HEK293 (cell line): Measurements from ENCODE around the gene ZDHHC14.

Experiments used
- CTCF ChIA-PET: fragments of 350-600 bp; formaldehyde crosslinking; extraction: SDS; loops from one replicate; lab custom pipeline; 2021; ENCODE audit warnings: antibody characterized with exemption; lab: Yijun Ruan, JAX
- POLR2A ChIA-PET: fragments of 300-600 bp; formaldehyde crosslinking; extraction: SDS; loops from one replicate; lab custom pipeline; 2020; ENCODE audit warnings: antibody characterized with exemption, inconsistent platforms; lab: Yijun Ruan, JAX
- H3K27ac ChIP-seq: fragments of 200-500 bp; sonication (Bioruptor generic); 2 replicates; pipeline ENCODE4 v1.5.1; 2014; ENCODE audit warnings: low read depth, low read length, control low read depth, inconsistent platforms; ENCODE audit errors: extremely low read depth
- H3K36me3 ChIP-seq, 2 experiments: fragments of 200-500 bp in 1 of 2; sonication (Bioruptor generic) in 1 of 2; 1 replicate in 1 of 2; 2 replicates in 1 of 2; pipeline ENCODE4 v1.5.1; 2014 to 2017; ENCODE audit warnings: inconsistent platforms in 2 of 2, low read length in 2 of 2; ENCODE audit not compliant: control insufficient read depth in 2 of 2, insufficient read depth in 1 of 2
- H3K4me1 ChIP-seq: fragments of 200-500 bp; sonication (Bioruptor generic); 2 replicates; pipeline ENCODE4 v1.5.1; 2014; ENCODE audit warnings: mild to moderate bottlenecking, low read length, inconsistent platforms; ENCODE audit not compliant: control insufficient read depth, insufficient read depth
- H3K4me3 ChIP-seq: 2 replicates; pipeline ENCODE4 v1.5.1; 2011; ENCODE audit warnings: low read depth, mild to moderate bottlenecking, control low read depth, low read length, moderate library complexity
- H3K9me3 ChIP-seq: fragments of 200-500 bp; sonication (Bioruptor generic); 2 replicates; pipeline ENCODE4 v1.5.1; 2014; ENCODE audit warnings: low read depth, low read length, inconsistent platforms; ENCODE audit not compliant: control insufficient read depth, insufficient read depth
- FEZF1 ChIP-seq: fragments of 450-650 bp; formaldehyde crosslinking; IDR thresholded peaks from 2 replicates; pipeline ENCODE4 v1.5.1; 2016; ENCODE audit warnings: missing biosample characterization, missing genetic modification characterization
- HOXD13 ChIP-seq: sonication (generic); formaldehyde crosslinking; IDR thresholded peaks from 2 replicates; pipeline ENCODE4 v1.8.0; 2022; ENCODE audit warnings: missing genetic modification reagents, borderline replicate concordance
- WT1 ChIP-seq: fragments of 450-650 bp; formaldehyde crosslinking; IDR thresholded peaks from 2 replicates; pipeline ENCODE4 v1.5.1; 2016; ENCODE audit warnings: missing biosample characterization, missing genetic modification characterization
- YY1 ChIP-seq: fragments of 450-650 bp; formaldehyde crosslinking; IDR thresholded peaks from 2 replicates; pipeline ENCODE4 v1.5.1; 2018; ENCODE audit warnings: missing biosample characterization, missing genetic modification characterization
- ZBTB8A ChIP-seq: fragments of 450-650 bp; formaldehyde crosslinking; IDR thresholded peaks from 2 replicates; pipeline ENCODE4 v1.5.1; 2016; ENCODE audit warnings: missing biosample characterization, missing genetic modification characterization
- ZNF138 ChIP-seq: fragments of 450-650 bp; formaldehyde crosslinking; IDR thresholded peaks from 2 replicates; pipeline ENCODE4 v1.5.1; 2016; ENCODE audit warnings: missing biosample characterization, missing genetic modification characterization, borderline replicate concordance
- ZNF184 ChIP-seq: fragments of 450-650 bp; IDR thresholded peaks from 2 replicates; pipeline ENCODE4 v1.5.1; 2018; ENCODE audit warnings: missing biosample characterization, mild to moderate bottlenecking, missing genetic modification characterization
- ZNF292 ChIP-seq: fragments of 450-650 bp; formaldehyde crosslinking; IDR thresholded peaks from 2 replicates; pipeline ENCODE4 v1.5.1; 2016; ENCODE audit warnings: low read depth, missing biosample characterization, missing genetic modification characterization, borderline replicate concordance
- ZNF37A ChIP-seq: fragments of 450-650 bp; IDR thresholded peaks from 2 replicates; pipeline ENCODE4 v1.5.1; 2018; ENCODE audit warnings: missing biosample characterization, missing genetic modification characterization
- ZNF394 ChIP-seq: fragments of 450-650 bp; formaldehyde crosslinking; IDR thresholded peaks from 2 replicates; pipeline ENCODE4 v1.5.1; 2016; ENCODE audit warnings: missing biosample characterization, missing genetic modification characterization, mild to moderate bottlenecking, moderate library complexity, borderline replicate concordance
- ZNF521 ChIP-seq: fragments of 450-650 bp; formaldehyde crosslinking; IDR thresholded peaks from 2 replicates; pipeline ENCODE4 v1.5.1; 2017; ENCODE audit warnings: missing biosample characterization, mild to moderate bottlenecking, missing genetic modification characterization
- ZNF548 ChIP-seq: fragments of 450-650 bp; formaldehyde crosslinking; IDR thresholded peaks from 2 replicates; pipeline ENCODE4 v1.5.1; 2016; ENCODE audit warnings: missing biosample characterization, missing genetic modification characterization
- ZNF561 ChIP-seq: fragments of 450-650 bp; IDR thresholded peaks from 2 replicates; pipeline ENCODE4 v1.5.1; 2018; ENCODE audit warnings: missing biosample characterization, missing genetic modification characterization, borderline replicate concordance
- ZNF626 ChIP-seq: fragments of 450-650 bp; sonication (Bioruptor Pico); formaldehyde crosslinking; IDR thresholded peaks from 2 replicates; pipeline ENCODE4 v1.5.1; 2018; ENCODE audit warnings: missing biosample characterization, missing genetic modification characterization, inconsistent platforms
- ZNF843 ChIP-seq: fragments of 450-650 bp; formaldehyde crosslinking; IDR thresholded peaks from 2 replicates; pipeline ENCODE4 v1.5.1; 2016; ENCODE audit warnings: missing biosample characterization, missing genetic modification characterization
- ZSCAN23 ChIP-seq: fragments of 450-650 bp; formaldehyde crosslinking; IDR thresholded peaks from 2 replicates; pipeline ENCODE4 v1.5.1; 2016; ENCODE audit warnings: missing biosample characterization, missing genetic modification characterization
- TF ChIP-seq, protein P1 (sequence below): sonication (generic); formaldehyde crosslinking; IDR thresholded peaks from 2 replicates; pipeline ENCODE4 v1.8.1; 2022; ENCODE audit warnings: mild to moderate bottlenecking, moderate library complexity, missing genetic modification reagents
- TF ChIP-seq, protein P2 (sequence below): fragments of 450-650 bp; formaldehyde crosslinking; IDR thresholded peaks from 2 replicates; pipeline ENCODE4 v1.5.1; 2017; ENCODE audit warnings: missing biosample characterization, missing genetic modification characterization
- TF ChIP-seq, protein P3 (sequence below): fragments of 450-650 bp; formaldehyde crosslinking; IDR thresholded peaks from 2 replicates; pipeline ENCODE4 v1.5.1; 2016; ENCODE audit warnings: missing biosample characterization, missing genetic modification characterization
- TF ChIP-seq, protein P4 (sequence below): fragments of 450-650 bp; formaldehyde crosslinking; IDR thresholded peaks from 2 replicates; pipeline ENCODE4 v1.5.0; 2017; ENCODE audit warnings: missing biosample characterization, missing genetic modification characterization, borderline replicate concordance
- TF ChIP-seq, protein P5 (sequence below): fragments of 450-650 bp; formaldehyde crosslinking; IDR thresholded peaks from 2 replicates; pipeline ENCODE4; 2016; ENCODE audit warnings: missing biosample characterization, missing genetic modification characterization
- TF ChIP-seq, protein P6 (sequence below): fragments of 450-650 bp; formaldehyde crosslinking; IDR thresholded peaks from 2 replicates; pipeline ENCODE4 v1.5.1; 2016; ENCODE audit warnings: missing biosample characterization, missing genetic modification characterization
- TF ChIP-seq, protein P7 (sequence below): fragments of 450-650 bp; formaldehyde crosslinking; IDR thresholded peaks from 2 replicates; pipeline ENCODE4 v1.5.1; 2017; ENCODE audit warnings: missing biosample characterization, missing genetic modification characterization

ZDHHC14 gene

DNA sequence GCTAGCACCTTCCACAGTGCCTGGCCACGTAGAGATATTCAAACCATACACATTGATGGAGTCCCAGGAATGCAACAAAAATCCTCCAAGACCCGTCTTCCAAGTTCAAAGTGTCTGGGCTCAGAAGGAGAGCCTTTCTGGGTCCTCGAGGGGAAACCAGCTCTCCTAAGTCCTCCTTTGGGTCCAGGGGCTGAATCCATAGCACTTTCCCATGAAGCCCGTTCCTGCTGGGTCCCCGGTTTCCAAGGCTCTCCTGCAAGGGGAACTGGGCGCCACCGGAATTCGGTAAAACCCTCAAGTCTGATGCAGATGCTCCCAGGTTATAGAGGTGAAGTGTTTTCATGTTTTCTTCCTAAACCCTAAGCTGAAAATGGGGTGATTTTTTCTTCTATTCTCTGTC is 340.8 kb downstream of the ZDHHC14 start:
- H3K27ac ChIP-seq: no peak overlapping the region
- H3K4me1 ChIP-seq: peaks cover 3% of the 10 kb centered on the region; the same call in 1 of the 2 replicates
- TF ChIP-seq, protein P1, sequence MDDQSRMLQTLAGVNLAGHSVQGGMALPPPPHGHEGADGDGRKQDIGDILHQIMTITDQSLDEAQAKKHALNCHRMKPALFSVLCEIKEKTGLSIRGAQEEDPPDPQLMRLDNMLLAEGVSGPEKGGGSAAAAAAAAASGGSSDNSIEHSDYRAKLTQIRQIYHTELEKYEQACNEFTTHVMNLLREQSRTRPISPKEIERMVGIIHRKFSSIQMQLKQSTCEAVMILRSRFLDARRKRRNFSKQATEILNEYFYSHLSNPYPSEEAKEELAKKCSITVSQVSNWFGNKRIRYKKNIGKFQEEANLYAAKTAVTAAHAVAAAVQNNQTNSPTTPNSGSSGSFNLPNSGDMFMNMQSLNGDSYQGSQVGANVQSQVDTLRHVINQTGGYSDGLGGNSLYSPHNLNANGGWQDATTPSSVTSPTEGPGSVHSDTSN (CRISPR knock-in tag): no peak
- no peak for TF ChIP-seq ZNF548 (tag by site-specific recombination)
- TF ChIP-seq, protein P2, sequence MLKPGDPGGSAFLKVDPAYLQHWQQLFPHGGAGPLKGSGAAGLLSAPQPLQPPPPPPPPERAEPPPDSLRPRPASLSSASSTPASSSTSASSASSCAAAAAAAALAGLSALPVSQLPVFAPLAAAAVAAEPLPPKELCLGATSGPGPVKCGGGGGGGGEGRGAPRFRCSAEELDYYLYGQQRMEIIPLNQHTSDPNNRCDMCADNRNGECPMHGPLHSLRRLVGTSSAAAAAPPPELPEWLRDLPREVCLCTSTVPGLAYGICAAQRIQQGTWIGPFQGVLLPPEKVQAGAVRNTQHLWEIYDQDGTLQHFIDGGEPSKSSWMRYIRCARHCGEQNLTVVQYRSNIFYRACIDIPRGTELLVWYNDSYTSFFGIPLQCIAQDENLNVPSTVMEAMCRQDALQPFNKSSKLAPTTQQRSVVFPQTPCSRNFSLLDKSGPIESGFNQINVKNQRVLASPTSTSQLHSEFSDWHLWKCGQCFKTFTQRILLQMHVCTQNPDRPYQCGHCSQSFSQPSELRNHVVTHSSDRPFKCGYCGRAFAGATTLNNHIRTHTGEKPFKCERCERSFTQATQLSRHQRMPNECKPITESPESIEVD (tag by site-specific recombination): no peak
- TF ChIP-seq, protein P3, sequence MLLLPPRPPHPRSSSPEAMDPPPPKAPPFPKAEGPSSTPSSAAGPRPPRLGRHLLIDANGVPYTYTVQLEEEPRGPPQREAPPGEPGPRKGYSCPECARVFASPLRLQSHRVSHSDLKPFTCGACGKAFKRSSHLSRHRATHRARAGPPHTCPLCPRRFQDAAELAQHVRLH: no peak
- no peak for TF ChIP-seq ZNF626
- TF ChIP-seq WT1 (tag by site-specific recombination): no peak
- no peak for TF ChIP-seq ZNF843
- no peak for TF ChIP-seq FEZF1 (tag by site-specific recombination)
- ChIA-PET CTCF (interaction anchor here (1.2 kb wide), 1 partner anchor 35 kb away, joined by 4 read pairs; no protein-coding TSS in a partner anchor), POLR2A (no interaction called here)
- H3K9me3 ChIP-seq: no peaks in the 10 kb centered on the region
- no peaks in the 10 kb centered on the region for H3K36me3 ChIP-seq
- no peak overlapping the region for H3K4me3 ChIP-seq

DNA sequence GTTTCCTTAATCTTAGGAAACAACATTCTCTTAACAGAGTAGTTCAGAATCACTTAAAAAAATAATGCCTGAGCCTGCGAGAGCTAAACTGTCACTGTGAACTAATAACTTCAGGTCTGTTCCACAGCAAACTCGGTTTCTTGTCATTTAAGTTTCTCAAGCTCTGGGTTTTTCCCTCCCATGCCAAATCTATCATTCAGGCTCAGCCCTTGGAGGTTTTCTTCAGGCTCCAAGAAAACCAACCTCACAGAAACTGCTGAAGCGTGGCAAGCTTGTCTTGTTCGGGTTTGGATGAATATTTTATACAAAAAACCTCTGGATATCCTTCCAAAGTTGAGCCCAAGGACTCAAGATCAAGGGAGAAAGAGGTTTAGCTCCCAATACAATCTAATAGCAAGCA is 342.4 kb downstream of the ZDHHC14 start:
- Histone ChIP-seq H3K9me3 (no peaks in the 10 kb centered on the region), H3K4me3 (no peak overlapping the region), H3K4me1 (peaks cover 3% of the 10 kb centered on the region; the same call in 1 of the 2 replicates), H3K27ac (no peak overlapping the region), H3K36me3 (no peaks in the 10 kb centered on the region)
- POLR2A ChIA-PET: no interaction called here
- CTCF ChIA-PET: interaction anchor here (0.5 kb wide), 1 partner anchor 188 kb away, joined by 3 read pairs; no protein-coding TSS in a partner anchor
- TF ChIP-seq, protein P4, sequence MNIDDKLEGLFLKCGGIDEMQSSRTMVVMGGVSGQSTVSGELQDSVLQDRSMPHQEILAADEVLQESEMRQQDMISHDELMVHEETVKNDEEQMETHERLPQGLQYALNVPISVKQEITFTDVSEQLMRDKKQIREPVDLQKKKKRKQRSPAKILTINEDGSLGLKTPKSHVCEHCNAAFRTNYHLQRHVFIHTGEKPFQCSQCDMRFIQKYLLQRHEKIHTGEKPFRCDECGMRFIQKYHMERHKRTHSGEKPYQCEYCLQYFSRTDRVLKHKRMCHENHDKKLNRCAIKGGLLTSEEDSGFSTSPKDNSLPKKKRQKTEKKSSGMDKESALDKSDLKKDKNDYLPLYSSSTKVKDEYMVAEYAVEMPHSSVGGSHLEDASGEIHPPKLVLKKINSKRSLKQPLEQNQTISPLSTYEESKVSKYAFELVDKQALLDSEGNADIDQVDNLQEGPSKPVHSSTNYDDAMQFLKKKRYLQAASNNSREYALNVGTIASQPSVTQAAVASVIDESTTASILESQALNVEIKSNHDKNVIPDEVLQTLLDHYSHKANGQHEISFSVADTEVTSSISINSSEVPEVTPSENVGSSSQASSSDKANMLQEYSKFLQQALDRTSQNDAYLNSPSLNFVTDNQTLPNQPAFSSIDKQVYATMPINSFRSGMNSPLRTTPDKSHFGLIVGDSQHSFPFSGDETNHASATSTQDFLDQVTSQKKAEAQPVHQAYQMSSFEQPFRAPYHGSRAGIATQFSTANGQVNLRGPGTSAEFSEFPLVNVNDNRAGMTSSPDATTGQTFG (tag by site-specific recombination): no peak
- TF ChIP-seq ZNF138 (tag by site-specific recombination): no peak
- no peak for TF ChIP-seq ZNF394 (tag by site-specific recombination)
- no peak for TF ChIP-seq ZNF37A (tag by site-specific recombination)
- TF ChIP-seq YY1 (tag by site-specific recombination): no peak
- no peak for TF ChIP-seq ZSCAN23 (tag by site-specific recombination)
- TF ChIP-seq ZNF521 (tag by site-specific recombination): no peak
- TF ChIP-seq ZBTB8A (tag by site-specific recombination): no peak
- no peak for TF ChIP-seq ZNF184 (tag by site-specific recombination)
- TF ChIP-seq ZNF292 (tag by site-specific recombination): no peak
- TF ChIP-seq, protein P5, sequence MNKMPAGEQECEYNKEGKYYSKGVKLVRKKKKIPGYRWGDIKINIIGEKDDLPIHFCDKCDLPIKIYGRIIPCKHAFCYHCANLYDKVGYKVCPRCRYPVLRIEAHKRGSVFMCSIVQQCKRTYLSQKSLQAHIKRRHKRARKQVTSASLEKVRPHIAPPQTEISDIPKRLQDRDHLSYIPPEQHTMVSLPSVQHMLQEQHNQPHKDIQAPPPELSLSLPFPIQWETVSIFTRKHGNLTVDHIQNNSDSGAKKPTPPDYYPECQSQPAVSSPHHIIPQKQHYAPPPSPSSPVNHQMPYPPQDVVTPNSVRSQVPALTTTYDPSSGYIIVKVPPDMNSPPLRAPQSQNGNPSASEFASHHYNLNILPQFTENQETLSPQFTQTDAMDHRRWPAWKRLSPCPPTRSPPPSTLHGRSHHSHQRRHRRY: no peak
- TF ChIP-seq, protein P6, sequence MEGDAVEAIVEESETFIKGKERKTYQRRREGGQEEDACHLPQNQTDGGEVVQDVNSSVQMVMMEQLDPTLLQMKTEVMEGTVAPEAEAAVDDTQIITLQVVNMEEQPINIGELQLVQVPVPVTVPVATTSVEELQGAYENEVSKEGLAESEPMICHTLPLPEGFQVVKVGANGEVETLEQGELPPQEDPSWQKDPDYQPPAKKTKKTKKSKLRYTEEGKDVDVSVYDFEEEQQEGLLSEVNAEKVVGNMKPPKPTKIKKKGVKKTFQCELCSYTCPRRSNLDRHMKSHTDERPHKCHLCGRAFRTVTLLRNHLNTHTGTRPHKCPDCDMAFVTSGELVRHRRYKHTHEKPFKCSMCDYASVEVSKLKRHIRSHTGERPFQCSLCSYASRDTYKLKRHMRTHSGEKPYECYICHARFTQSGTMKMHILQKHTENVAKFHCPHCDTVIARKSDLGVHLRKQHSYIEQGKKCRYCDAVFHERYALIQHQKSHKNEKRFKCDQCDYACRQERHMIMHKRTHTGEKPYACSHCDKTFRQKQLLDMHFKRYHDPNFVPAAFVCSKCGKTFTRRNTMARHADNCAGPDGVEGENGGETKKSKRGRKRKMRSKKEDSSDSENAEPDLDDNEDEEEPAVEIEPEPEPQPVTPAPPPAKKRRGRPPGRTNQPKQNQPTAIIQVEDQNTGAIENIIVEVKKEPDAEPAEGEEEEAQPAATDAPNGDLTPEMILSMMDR (tag by site-specific recombination): no peak
- TF ChIP-seq, protein P7, sequence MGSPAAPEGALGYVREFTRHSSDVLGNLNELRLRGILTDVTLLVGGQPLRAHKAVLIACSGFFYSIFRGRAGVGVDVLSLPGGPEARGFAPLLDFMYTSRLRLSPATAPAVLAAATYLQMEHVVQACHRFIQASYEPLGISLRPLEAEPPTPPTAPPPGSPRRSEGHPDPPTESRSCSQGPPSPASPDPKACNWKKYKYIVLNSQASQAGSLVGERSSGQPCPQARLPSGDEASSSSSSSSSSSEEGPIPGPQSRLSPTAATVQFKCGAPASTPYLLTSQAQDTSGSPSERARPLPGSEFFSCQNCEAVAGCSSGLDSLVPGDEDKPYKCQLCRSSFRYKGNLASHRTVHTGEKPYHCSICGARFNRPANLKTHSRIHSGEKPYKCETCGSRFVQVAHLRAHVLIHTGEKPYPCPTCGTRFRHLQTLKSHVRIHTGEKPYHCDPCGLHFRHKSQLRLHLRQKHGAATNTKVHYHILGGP: no peak
- TF ChIP-seq HOXD13 (CRISPR knock-in tag): no peak
- no peak for TF ChIP-seq ZNF561 (tag by site-specific recombination)
